Inflammatory macrophage treated with lipopolysaccharide for 1 hour (primary cell): ENCODE data around the gene SMAD4.
"Not testable (repeated sequence)": the region's sequence is repeated elsewhere in the genome, so short reads cannot be mapped to it uniquely, and the experiment has no call there.

ENCODE experiments used
- DNase-seq, 2 donors: peaks; one replicate each; pipeline ENCODE4 v3.0.0-alpha.2; 2020 to 2022

Gene SMAD4

GRCh38 chr18:51111633-51112355 is 81.8 kb downstream of the SMAD4 start:
- not testable (repeated sequence) for DNase-seq

- not testable (repeated sequence) for DNase-seq
These were observed 87.0 kb downstream of the SMAD4 start for GRCh38 chr18:51116996-51117395.

GRCh38 chr18:51119561-51119960 is 89.5 kb downstream of the SMAD4 start:
- DNase-seq: not testable (repeated sequence)

GRCh38 chr18:51119976-51120375 is 90.0 kb downstream of the SMAD4 start:
- DNase-seq: not testable (repeated sequence)

- DNase-seq: no peak
These were observed 91.0 kb downstream of the SMAD4 start for GRCh38 chr18:51120809-51121596.

- no peak for DNase-seq
These were observed 91.5 kb downstream of the SMAD4 start for GRCh38 chr18:51121597-51121857.

- no peak for DNase-seq
These were observed 92.4 kb downstream of the SMAD4 start for GRCh38 chr18:51122266-51123045.

- no peak for DNase-seq
These were observed 93.0 kb downstream of the SMAD4 start for GRCh38 chr18:51123046-51123395.

- no peak for DNase-seq
These were observed 93.5 kb downstream of the SMAD4 start for GRCh38 chr18:51123481-51123880.

GRCh38 chr18:51123936-51124486 is 94.0 kb downstream of the SMAD4 start:
- no peak for DNase-seq

GRCh38 chr18:51125976-51126375 is 96.0 kb downstream of the SMAD4 start:
- DNase-seq: no peak

- DNase-seq: no peak
These were observed 97.7 kb downstream of the SMAD4 start for GRCh38 chr18:51127664-51128063.

- DNase-seq: no peak
These were observed 98.5 kb downstream of the SMAD4 start for GRCh38 chr18:51128533-51128932.

GRCh38 chr18:51132256-51132935 is 102.4 kb downstream of the SMAD4 start:
- no peak for DNase-seq

GRCh38 chr18:51133580-51134160 is 103.7 kb downstream of the SMAD4 start:
- DNase-seq: no peak
